GM18505 (cell line): ENCODE data around the gene MYOM3.

ENCODE experiments used
- ATAC-seq: cut with Tn5 transposase; IDR thresholded peaks from one replicate; pipeline ENCODE4 v1.9.1; 2021; ENCODE audit not compliant: unreplicated experiment
- POLR2A ChIP-seq: IDR thresholded peaks from 4 replicates; pipeline ENCODE4 v1.6.1; 2011; ENCODE audit warnings: borderline replicate concordance; ENCODE audit not compliant: insufficient read depth, insufficient read length; ENCODE audit errors: extremely low read depth

The MYOM3 gene

GRCh38 chr1:24007079-24007478 is 104.9 kb downstream of the MYOM3 start:
- TF ChIP-seq POLR2A: no peak
- ATAC-seq: no peak
